Placental epithelial cell (primary cell): ENCODE measurements around the gene ADH7. TPM values are rescaled to one million over a fixed set of nuclear protein-coding genes. Genes with fewer than 3 reads are reported as not detected.

Experiments used
- total RNA-seq: library from RNA; depleted of rRNA; stranded (reverse); fragments of >200 nt; gene quantifications from 2 replicates; pipeline ENCODE4 v1.2.3, GENCODE V29; 2012

ADH7 gene
- not detected in 2 replicates for total RNA-seq

GRCh38 chr4:99435154-99435553 is at the start of gene ADH7:
TSS of gene ADH7 (minus strand) at chr4:99435342. CDS start at chr4:99435233, 109 bp downstream.

Other genes with a start within 250 kb of the ADH7 start
- not detected in 2 replicates for gene ADH6, start 216.1 kb downstream of the ADH7 start, total RNA-seq
- not detected in 2 replicates for gene ADH1A, start 144.4 kb downstream of the ADH7 start, total RNA-seq
- not detected in 2 replicates for gene ADH1B, start 113.9 kb downstream of the ADH7 start, total RNA-seq
- not detected in 2 replicates for gene ADH1C, start 82.6 kb downstream of the ADH7 start, total RNA-seq
- gene C4orf17, start 75.7 kb upstream of the ADH7 start, total RNA-seq: not detected in 2 replicates
- gene TRMT10A, start 128.7 kb upstream of the ADH7 start, total RNA-seq: 5.1 and 8.9 TPM in 2 replicates
- gene MTTP, start 139.5 kb upstream of the ADH7 start, total RNA-seq: not detected in 2 replicates
- gene C4orf54, start 222.5 kb upstream of the ADH7 start, total RNA-seq: under 0.01 TPM in 1 of 2 replicates, not detected in the other